Inflammatory macrophage treated with lipopolysaccharide for 4 hours (primary cell): ENCODE data around the gene SRP68.

Experiments used
- DNase-seq: peaks from one replicate; pipeline ENCODE4 v3.0.0-alpha.2; 2020

Gene SRP68

GRCh38 chr17:76017481-76018339 is 54.6 kb downstream of the SRP68 start:
- no peak for DNase-seq

GRCh38 chr17:76014925-76015261 is 57.4 kb downstream of the SRP68 start:
- DNase-seq, result no peak

- DNase-seq, result peak; percentile 65
Observed at GRCh38 chr17:76014100-76014924, 58.0 kb downstream of the SRP68 start.

- no peak for DNase-seq
Observed at GRCh38 chr17:76013377-76013932, 58.9 kb downstream of the SRP68 start.

GRCh38 chr17:76011951-76012350 is 60.4 kb downstream of the SRP68 start:
- DNase-seq, result no peak

- DNase-seq, result no peak
Observed at GRCh38 chr17:76009969-76010661, 62.2 kb downstream of the SRP68 start.

GRCh38 chr17:76009447-76009846 is 62.9 kb downstream of the SRP68 start:
- DNase-seq, result no peak

GRCh38 chr17:76008630-76009425 is 63.5 kb downstream of the SRP68 start:
- no peak for DNase-seq

GRCh38 chr17:76008208-76008607 is 64.1 kb downstream of the SRP68 start:
- no peak for DNase-seq

- no peak for DNase-seq
Observed at GRCh38 chr17:76007850-76008165, 64.5 kb downstream of the SRP68 start.

GRCh38 chr17:76007131-76007849 is 65.0 kb downstream of the SRP68 start:
- no peak for DNase-seq

- DNase-seq, result peak; percentile 76
Observed at GRCh38 chr17:76005263-76006149, 66.8 kb downstream of the SRP68 start.

- no peak for DNase-seq
Observed at GRCh38 chr17:76004750-76005262, 67.5 kb downstream of the SRP68 start.

- no peak for DNase-seq
Observed at GRCh38 chr17:76003915-76004314, 68.4 kb downstream of the SRP68 start.

GRCh38 chr17:76002100-76002499 is 70.2 kb downstream of the SRP68 start:
- DNase-seq, result no peak

GRCh38 chr17:76000755-76001521 is 71.4 kb downstream of the SRP68 start, which contains the start of gene CDK3:
Gene CDK3 (plus strand): TSS chr17:76000855. CDS start chr17:76001426, 571 bp downstream.
- DNase-seq, result no peak

- DNase-seq, result peak; percentile 51
Observed at GRCh38 chr17:76000016-76000754, 72.1 kb downstream of the SRP68 start.

GRCh38 chr17:75998327-75998795 is 74.0 kb downstream of the SRP68 start:
- peak; percentile 12 for DNase-seq
